HG02588 (cell line): ENCODE measurements around the gene DNAJC6.
"Not testable (repeated sequence)": the region's sequence is repeated elsewhere in the genome, so short reads cannot be mapped to it uniquely, and the experiment has no call there.

ENCODE experiments used
- ATAC-seq: cut with Tn5 transposase; IDR thresholded peaks from one replicate; pipeline ENCODE4 v1.9.1; 2021; ENCODE audit warnings: mild to moderate bottlenecking, moderate library complexity; ENCODE audit not compliant: unreplicated experiment

Gene DNAJC6

GRCh38 chr1:65425006-65425405, 115.7 kb downstream of the DNAJC6 start:
- ATAC-seq: no peak

GRCh38 chr1:65425697-65426096, 116.4 kb downstream of the DNAJC6 start:
- ATAC-seq: no peak

- ATAC-seq: no peak
Observed at GRCh38 chr1:65429078-65429477, 119.7 kb downstream of the DNAJC6 start.

GRCh38 chr1:65429806-65430205, 120.5 kb downstream of the DNAJC6 start:
- no peak for ATAC-seq

- ATAC-seq: peak; percentile 53
Observed at GRCh38 chr1:65431111-65431705, 121.9 kb downstream of the DNAJC6 start.

- ATAC-seq: no peak
Observed at GRCh38 chr1:65432918-65433317, 123.6 kb downstream of the DNAJC6 start.

GRCh38 chr1:65434255-65434654, 124.9 kb downstream of the DNAJC6 start:
- ATAC-seq: no peak

- no peak for ATAC-seq
Observed at GRCh38 chr1:65434760-65435159, 125.4 kb downstream of the DNAJC6 start.

GRCh38 chr1:65435987-65436386, 126.6 kb downstream of the DNAJC6 start:
- ATAC-seq: no peak

- ATAC-seq: no peak
Observed at GRCh38 chr1:65437616-65438015, 128.3 kb downstream of the DNAJC6 start.

GRCh38 chr1:65440322-65440900, 131.1 kb downstream of the DNAJC6 start:
- ATAC-seq: no peak

- no peak for ATAC-seq
Observed at GRCh38 chr1:65440915-65441314, 131.6 kb downstream of the DNAJC6 start.

GRCh38 chr1:65441464-65441863, 132.1 kb downstream of the DNAJC6 start:
- ATAC-seq: no peak

- no peak for ATAC-seq
Observed at GRCh38 chr1:65442442-65442841, 133.1 kb downstream of the DNAJC6 start.

- ATAC-seq: no peak
Observed at GRCh38 chr1:65443647-65444046, 134.3 kb downstream of the DNAJC6 start.

GRCh38 chr1:65444128-65444640, 134.8 kb downstream of the DNAJC6 start:
- no peak for ATAC-seq

- ATAC-seq: no peak
Observed at GRCh38 chr1:65445837-65446236, 136.5 kb downstream of the DNAJC6 start.

- ATAC-seq: no peak
Observed at GRCh38 chr1:65449214-65449823, 140.0 kb downstream of the DNAJC6 start.

- not testable (repeated sequence) for ATAC-seq
Observed at GRCh38 chr1:65455678-65456077, 146.3 kb downstream of the DNAJC6 start.

GRCh38 chr1:65456481-65456880, 147.1 kb downstream of the DNAJC6 start:
- ATAC-seq: no peak

- ATAC-seq: no peak
Observed at GRCh38 chr1:65457868-65458267, 148.5 kb downstream of the DNAJC6 start.

- peak; percentile 24 for ATAC-seq
Observed at GRCh38 chr1:65458730-65459396, 149.5 kb downstream of the DNAJC6 start.
